KBM-7 (cell line): Measurements from ENCODE around the gene NOL4L.
A peak's percentile ranks its signal among the peaks of the same experiment; 100 is the strongest.
"Not testable (repeated sequence)": the region's sequence is repeated elsewhere in the genome, so short reads cannot be mapped to it uniquely, and the experiment has no call there.

Experiments
- DNase-seq: peaks from one replicate; pipeline ENCODE4 v3.0.0-alpha.2; 2015
- in situ Hi-C: fragments of 300-500 bp; cut with MboI; formaldehyde crosslinking; loops from 2 replicates; pipeline ENCODE4 v1.14.3; 2020; ENCODE audit warnings: low sequenced_read_pairs, low pct_unique_long_range_greater_than_20kb, mixed read lengths

The NOL4L gene

DNA sequence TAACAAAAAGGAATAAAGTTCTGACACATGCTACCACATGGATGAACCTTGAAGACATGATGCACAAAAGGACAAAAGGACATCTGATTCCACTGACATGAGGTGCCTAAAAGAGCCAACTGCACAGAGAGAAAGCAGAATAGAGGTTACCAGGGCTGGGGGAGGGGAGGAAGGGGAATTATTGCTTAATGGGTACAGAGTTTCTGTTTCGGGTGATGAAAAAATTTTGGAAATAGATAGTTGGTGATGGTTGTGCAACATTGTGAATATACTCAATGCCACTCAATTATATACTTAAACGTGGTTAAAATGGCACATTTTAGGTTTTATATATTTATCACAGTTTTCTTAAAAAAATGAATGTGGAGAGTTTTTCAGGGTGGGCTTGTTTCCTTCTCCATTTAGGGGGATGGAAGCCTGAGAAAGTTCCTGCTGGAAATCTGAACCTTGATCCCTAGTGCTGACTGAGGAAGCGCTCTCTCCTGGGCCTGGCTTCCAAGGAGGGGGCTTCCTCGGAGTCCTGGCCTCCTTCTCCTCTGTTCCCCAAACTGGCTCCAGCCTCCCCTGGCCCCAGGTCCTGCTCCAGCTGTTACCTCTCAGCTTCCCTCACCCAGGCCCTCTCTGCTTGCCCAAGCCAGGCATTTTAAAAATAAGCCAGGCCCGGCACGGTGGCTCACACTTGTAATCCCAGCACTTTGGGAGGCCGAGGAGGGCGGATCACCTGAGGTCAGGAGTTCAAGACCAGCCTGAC lies 79.2 kb downstream of the NOL4L start:
- in situ Hi-C loops, result no loop called here
- DNase-seq, result no peak

DNA sequence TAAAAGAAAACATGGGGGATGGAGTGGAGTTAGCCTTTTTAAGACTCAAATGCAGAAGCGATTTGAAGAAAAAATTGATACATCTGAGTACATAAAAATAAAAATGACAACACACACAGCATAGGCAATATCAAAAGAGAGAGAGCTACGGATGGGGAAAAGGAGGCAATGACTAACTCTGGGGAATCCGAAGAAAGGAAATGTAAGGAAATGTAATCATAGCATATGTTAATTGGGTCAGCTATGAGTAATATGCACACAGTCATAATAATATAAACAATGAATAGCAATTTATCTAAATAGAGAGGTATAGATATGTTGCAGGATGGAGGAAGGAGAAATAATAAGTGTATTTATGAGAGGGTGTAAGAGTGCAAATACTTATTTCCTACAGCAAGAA lies 83.4 kb downstream of the NOL4L start:
- DNase-seq, result no peak
- in situ Hi-C loops, result no loop called here

DNA sequence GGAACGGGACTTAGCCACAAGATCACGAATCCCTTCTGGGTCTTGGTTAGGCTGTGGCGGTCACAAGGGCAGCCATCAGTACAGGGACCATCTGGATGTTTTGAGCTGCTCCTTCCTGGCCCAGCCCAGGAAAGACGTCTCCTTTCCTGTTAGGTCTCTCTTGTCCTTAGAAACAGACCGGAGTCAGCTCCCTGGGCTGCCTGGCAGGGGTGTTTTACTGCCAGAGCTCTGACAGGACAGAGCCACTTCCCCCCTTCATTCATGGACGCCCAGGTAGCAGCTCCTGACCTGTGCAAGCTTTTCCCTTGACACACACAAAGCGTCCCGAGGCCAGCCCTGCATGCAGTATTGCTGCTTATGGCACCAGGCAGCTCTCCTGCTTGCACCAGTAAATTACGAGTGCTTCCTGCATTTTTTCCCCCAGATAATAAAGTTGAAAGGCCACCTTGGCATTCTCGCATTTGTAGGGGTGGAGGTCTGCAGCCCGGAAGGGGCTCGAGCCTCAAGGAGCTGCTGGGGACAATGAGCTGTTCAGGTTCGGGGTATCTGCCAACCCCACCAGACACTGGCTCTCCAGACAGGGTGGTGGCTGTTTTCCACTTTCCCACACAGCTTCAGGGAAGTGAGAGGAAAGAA lies 87.4 kb downstream of the NOL4L start:
- in situ Hi-C loops, result no loop called here
- no peak for DNase-seq

DNA sequence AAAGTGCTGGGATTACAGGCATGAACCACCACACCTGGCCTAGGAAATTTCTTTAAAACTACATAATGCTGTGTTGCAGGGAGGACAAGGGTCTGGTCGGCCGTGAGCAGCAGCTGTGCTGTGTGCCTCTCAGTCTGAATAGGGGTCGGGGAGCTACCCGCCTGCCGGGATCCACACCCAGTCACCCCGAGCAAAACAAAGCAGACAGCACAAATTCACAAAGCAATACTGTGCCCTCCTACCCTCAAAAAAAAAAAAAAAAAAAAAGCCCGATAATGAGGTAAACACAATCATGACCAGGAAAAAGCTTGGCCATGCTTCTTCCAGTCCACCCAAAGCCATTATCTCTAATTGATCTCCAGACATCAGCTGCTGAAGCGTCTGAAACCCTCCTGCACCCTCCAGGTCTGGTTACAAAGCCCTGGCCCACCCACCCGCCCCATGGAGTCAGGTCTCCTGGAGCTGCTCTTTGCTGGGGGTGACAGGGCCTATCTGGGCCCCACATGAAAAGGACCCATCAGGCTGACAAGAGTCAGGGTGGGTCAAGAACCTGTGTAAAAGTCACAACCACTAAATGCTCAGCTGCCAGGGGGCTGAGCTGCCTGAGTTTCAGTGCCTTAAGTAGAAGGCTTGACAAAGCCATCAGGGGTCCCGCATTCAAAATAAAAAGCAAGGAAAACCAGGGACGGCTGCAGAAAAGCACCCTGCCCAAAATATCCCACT lies 88.2 kb downstream of the NOL4L start:
- in situ Hi-C loops, result no loop called here

DNA sequence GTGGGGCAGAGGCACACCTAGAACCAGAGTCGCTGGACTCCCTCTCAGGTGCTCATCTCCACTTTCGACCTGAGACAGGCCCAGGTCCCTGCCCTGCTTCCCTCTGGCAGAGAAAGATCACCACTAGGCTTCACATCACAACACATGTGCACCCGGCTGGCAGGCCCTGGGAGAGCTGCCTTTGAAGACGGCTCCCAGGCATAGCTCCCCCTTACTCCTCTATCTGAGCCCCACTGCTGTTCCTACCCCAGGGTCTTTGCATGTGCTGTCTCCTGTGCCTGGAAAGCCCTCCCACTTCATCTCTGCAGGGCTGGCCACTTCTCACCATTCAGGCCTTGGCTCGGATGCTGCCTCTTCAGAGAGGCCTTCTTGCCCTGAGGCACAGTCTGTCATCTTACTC lies 89.2 kb downstream of the NOL4L start:
- no peak for DNase-seq

More for the DNA sequence above, 88.2 kb downstream of the NOL4L start:
- DNase-seq, result no peak

DNA sequence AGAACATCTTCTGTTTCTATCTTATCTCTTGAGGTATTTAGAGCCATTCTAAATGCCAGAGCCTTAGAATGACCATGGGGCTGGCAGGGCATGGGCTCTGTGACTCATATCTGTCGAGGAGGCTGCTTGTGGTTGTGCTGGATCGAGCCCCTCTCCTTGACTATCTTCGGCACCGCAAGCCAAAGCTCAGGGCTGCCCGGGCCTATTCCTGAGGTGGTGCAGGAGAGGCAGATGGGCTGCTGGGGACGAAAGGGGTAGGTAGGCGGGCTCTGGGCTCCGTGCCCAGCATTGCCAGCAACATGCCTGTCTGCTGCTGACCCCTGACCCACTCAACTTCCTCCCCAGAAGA lies 89.9 kb downstream of the NOL4L start:
- no peak for DNase-seq
- in situ Hi-C loops, result no loop called here

More for the DNA sequence above, 89.2 kb downstream of the NOL4L start:
- in situ Hi-C loops, result no loop called here

DNA sequence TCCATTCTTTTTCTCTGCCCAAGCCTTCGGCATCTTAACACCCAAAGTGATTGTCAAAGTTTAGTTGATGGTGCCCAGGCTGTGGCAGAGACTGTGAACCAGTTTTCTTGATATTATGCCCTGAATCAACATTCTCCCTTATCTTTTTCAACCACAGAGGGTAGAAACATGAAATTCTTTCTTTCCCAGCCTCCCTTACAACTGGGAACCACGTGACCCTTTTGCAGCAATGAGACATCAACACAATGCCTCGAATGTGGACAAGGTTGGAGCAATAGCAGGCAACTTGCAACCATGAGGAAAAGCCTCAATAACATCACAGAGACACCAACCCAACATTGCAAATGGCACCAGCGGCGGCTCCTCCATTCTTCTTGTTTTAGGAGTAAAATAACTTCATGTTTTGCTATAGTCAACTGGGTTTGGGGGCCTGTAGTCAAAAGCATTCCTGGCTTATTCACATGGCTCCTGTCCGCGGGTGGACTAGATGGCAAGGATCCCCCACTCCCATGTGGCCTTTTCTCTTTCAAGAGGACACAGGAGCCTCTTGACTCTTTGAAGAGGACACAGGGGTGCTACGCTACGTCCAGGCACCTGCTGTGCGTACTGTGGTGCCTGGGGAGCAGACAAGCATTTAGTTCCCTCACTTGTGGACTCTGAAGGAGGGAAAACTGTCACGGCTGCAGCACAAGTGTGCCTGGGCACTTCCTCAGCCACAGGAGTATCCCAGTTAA lies 90.5 kb downstream of the NOL4L start:
- no peak for DNase-seq
- in situ Hi-C loops, result no loop called here

DNA sequence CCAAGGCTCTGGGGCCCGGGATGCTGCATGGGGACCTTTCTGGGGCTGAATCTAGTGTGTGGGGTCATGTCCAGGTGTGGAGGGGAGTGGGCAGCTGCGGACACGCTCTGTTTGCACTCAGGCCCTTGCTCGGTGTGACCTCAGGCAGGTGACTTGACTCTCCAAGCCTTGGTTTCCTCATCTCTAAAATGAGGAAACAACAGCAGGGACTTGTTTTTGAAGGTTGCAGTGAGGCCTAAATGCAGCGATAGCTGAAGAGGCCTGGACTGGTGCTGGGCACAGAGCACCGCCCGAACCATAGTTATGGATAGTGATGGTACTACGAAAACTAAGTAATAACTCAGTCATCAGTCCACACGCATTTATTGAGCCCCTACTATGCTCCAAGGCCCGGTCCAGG lies 91.8 kb downstream of the NOL4L start:
- in situ Hi-C loops, result no loop called here
- DNase-seq, result no peak

DNA sequence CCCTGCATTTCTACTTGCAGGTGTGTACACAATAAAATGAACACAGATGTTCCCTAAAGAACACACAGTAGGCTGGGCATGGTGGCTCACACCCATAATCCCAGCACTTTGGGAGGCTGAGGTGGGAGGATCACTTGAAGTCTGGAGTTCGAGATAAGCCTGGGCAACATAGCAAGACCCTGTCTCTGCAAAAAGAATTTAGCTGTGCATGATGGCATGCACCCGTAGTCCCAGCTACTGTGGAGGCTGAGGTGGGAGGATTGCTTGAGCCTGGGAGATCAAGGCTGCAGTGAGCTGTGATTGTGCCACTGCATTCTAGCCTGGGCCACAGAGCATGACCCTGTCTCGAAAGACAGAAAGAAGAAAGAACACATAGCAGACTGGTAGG lies 93.4 kb downstream of the NOL4L start:
- DNase-seq, in situ Hi-C loops: not testable (repeated sequence)

DNA sequence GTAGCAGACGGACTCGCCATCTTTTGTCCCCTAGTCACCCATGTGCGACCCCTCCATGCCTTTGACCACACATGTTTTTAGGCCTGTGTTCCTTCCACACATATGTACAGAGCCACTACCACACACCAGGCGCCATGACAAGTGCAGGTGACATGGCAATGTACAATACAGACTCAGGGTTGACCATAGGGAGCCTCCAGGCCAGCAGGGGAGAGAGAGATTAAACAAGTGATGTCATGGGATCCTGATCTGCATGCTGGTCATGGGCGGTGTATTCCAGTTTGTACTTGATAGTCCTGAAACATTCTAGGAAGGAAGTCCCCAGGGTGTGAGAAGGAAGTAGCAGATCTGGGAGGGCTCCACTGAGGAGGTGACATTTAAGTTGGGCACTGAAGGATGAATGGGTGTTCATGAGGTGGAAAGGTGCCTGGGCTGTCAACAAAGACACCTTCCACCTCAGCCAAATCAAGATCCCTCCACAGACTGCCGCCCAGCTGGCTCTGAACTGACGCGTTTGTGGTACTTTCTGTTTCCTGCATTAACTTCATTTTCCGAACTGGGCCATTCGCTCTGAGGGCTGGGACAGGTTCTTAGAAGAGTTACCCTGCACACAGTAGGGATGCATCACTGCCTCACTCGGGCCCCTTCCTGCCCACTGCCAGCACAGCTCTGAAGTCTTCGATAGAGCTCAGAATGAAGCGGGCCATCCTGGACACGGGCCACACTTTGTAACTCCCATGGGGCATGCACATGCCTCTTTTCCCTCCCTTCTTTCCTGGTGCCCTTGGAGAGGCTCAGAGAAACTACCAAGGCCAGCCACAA lies 94.0 kb downstream of the NOL4L start:
- no peak for DNase-seq
- in situ Hi-C loops, result no loop called here

DNA sequence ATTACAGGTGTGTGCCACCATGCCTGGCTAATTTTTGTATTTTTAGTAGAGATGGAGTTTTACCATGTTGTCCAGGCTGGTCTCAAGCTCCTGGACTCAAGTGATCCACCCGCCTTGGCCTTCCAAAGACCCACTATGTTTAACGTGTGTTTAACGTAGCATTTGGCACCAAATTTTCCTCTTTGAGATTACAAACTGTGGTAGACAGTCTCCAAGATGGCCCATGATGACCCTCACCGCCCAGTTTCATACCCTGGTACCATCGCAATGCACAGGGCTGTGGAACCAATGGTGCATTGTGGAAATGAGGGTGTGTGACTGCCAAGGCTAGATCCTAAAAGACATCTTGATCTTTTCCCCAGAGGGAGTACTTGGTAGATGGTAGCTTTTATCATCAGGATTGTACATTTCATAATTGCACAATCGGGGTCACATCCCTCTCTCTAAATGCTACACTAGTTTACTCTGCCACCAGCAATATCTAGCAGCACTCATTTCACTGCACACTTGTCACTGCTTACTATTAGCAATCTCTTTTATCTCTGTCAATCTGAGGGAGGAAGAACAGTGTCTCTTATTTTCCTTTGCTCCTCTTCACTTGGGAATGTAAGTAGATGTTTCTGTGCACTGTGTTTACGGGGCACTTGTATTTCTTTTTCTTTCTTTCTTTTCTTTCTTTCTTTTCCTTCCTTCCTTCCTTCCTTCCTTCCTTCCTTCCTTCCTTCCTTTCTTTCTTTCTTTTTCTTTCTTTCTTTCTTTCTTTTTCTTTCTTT lies 96.9 kb downstream of the NOL4L start:
- in situ Hi-C loops, result no loop called here
- no peak for DNase-seq

DNA sequence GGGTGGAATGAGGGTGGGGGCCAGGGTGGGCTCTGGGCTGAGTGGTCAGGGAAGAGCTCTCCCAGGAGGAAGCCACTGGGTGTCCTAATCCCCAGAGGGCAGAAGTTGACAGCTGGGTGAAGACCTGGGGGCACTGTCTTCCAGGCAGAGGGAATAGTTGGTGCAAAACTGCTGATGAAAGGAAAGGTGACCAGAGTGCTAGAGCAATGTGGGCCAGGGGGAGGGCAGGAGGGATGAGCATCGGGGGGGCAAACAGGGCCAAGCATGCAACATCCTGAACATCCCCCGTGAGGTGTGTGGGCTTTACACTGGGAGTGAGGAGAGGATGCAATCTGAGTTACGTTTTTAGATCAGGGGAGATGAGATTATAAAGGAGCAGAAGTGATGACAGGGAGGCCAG lies 97.8 kb downstream of the NOL4L start:
- in situ Hi-C loops, result no loop called here
- no peak for DNase-seq

DNA sequence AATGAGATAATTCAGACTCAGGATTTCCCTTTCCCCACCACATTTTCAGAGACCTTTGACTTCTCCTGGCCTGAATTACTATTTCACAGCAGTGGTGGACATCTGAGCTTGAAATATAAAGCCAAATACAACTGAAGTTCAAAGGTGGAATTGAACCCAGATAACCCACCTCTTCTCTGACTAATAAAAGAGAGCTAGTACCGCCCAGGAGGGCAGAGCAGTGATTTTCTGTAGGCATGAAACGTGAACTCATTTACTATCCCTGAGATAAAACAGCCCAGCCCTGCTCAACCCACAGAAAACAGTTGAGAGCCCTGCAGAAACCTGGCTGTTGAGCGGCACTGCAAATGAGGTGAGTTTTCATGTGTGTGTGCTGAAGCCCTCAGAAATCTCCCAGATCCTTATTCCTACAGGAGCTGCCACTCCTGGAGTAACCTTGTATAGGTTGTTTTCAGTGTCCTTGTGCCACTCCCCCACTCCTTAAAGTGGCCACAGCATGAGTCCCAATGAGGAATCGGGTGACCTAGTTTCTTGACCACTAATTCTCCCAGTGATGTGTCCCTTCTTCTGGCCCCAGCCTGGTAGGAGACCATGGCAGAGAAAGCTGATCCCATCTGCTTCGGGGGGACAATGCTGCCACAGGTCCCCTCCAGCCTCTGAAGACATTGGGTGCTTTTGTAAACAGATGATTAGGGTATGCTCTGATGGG lies 99.2 kb downstream of the NOL4L start:
- DNase-seq, result no peak
- in situ Hi-C loops, result no loop called here

DNA sequence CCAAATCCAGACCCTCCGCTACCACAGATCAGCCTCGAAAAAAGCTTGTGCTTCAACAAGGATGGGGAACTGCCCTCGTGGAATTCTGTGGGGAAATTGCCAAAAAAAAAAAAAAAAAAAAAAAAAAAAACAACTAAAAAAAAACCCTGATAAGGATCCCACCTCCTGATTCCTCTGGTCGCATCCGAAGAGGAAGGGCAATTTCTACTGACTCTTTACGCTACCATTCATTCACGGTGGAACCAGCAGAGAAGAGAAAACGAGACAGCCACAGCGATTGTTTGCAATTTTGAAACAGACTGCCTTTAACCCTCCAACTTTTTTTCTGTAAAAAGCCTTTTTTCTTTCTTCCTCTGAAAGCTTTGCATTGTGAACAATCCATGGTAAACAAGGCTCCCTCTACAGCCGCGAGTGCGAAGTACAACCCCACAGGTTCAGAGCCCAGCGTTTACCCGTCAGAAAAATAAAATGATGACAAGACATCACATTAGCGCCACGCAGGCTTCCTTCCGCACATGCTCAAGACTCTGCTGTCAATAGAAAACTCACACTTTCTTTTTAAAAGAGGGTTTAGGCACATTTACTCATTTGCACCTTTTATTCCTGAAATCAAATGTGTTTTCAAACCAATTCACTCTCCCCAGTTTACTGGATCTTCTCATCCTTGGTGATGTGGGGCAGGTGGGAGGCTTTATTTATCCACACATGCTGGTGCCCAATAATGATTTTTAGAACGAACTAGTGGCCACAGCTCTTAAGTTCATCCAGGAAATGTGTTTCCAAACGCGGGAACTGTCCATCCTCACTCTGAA lies 100.0 kb downstream of the NOL4L start:
- in situ Hi-C loops, result no loop called here
- DNase-seq, result peak; percentile 91

DNA sequence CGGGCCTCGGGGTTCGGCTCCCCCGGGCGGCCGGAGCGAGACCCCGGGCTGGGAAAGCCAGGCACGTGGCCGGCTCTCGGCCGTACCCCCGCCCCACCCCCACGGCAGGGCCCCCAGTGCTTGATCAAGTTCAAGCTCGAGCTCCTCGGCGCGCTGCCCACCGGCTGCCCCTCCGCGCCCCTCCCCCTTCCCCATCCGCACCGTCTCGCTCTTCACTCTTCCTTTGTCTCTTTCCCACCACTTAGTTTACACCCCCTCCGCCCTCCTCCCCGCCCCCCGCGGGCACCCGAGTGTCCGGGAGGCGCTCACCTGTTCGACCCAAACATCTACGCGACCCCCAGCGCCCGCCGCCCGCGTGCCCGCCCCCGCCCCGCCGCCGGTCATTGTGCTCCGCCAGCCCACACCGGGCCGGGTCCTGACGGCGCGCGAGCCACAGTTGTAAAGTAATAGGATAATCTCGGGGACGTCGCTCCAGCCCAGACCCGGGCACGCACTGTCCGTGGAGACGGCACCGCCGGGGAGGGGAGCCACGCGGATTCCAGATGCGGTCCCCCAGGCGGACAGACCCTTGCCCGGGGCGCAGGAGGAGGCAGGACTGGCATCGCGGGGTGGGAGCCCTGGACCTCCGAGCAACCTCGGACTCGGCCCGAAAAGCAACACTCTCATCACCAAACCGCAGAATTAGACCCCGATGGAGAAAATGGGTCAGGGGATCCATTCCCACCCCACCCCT lies 100.7 kb downstream of the NOL4L start:
- in situ Hi-C loops, result no loop called here

More for the DNA sequence above, 100.7 kb downstream of the NOL4L start:
- DNase-seq, result no peak
